CD4-positive, alpha-beta T cell (primary cell): Measurements from ENCODE around the gene SELENON. TPM values are rescaled to one million over a fixed set of nuclear protein-coding genes. Genes with fewer than 3 reads are reported as not detected.

ENCODE experiments used
- ATAC-seq: fragments of 200-7000 bp; cut with Tn5 transposase; one replicate; pipeline ENCODE4 v1.10.0; 2022; ENCODE audit warnings: mild to moderate bottlenecking; ENCODE audit not compliant: poor library complexity
- CTCF ChIA-PET: fragments of 350-600 bp; sonication (Branson Sonifier 250); formaldehyde crosslinking; loops from one replicate; lab custom pipeline; 2021; ENCODE audit warnings: antibody characterized with exemption, inconsistent platforms; lab: Charles Lee
- POLR2A ChIA-PET: fragments of 350-600 bp; sonication (Branson Sonifier 250); formaldehyde crosslinking; loops from one replicate; lab custom pipeline; 2021; ENCODE audit warnings: antibody characterized with exemption, inconsistent platforms; lab: Charles Lee
- DNase-seq, 14 experiments: peaks; one replicate each; pipeline ENCODE4 v3.0.0-alpha.2; 2013 to 2020; ENCODE audit warnings: mixed read lengths in 2 of 14
- H3K27ac ChIP-seq, 2 donors: one replicate each; pipeline versions ENCODE4 v1.5.1 to v1.7.0; 2013; ENCODE audit warnings: low read length in 2 of 2, low read depth in 1 of 2, mild to moderate bottlenecking in 1 of 2
- H3K27me3 ChIP-seq, 2 experiments: 1 replicate in 1 of 2; 2 replicates in 1 of 2; pipeline versions ENCODE4 v1.6.1 to v1.7.0; 2013; ENCODE audit warnings: low read length in 2 of 2, control low read depth in 1 of 2, mild to moderate bottlenecking in 1 of 2, moderate library complexity in 1 of 2; ENCODE audit not compliant: insufficient read depth in 2 of 2, control insufficient read depth in 1 of 2
- H3K36me3 ChIP-seq: one replicate; pipeline ENCODE4 v1.6.1; 2013; ENCODE audit warnings: low read length, control low read depth; ENCODE audit not compliant: insufficient read depth
- H3K4me1 ChIP-seq: one replicate; pipeline ENCODE4 v1.6.1; 2013; ENCODE audit warnings: low read length, control low read depth; ENCODE audit not compliant: insufficient read depth
- H3K4me3 ChIP-seq: one replicate; pipeline ENCODE4 v1.5.1; 2013; ENCODE audit warnings: mild to moderate bottlenecking, low read length, moderate library complexity
- H3K9me3 ChIP-seq, 2 experiments: 1 replicate in 1 of 2; 2 replicates in 1 of 2; pipeline versions ENCODE4 v1.6.1 to v1.7.0; 2013; ENCODE audit warnings: low read length in 2 of 2, mild to moderate bottlenecking in 2 of 2, control low read depth in 1 of 2, moderate library complexity in 1 of 2; ENCODE audit not compliant: control insufficient read depth in 1 of 2, insufficient read depth in 1 of 2
- H3K27ac Mint-ChIP-seq: one replicate; pipeline ENCODE4 v1.8.0; 2020; ENCODE audit warnings: mixed read lengths
- H3K27me3 Mint-ChIP-seq: one replicate; pipeline ENCODE4 v1.8.0; 2021; ENCODE audit warnings: mixed read lengths
- H3K36me3 Mint-ChIP-seq: one replicate; pipeline ENCODE4 v1.8.0; 2021; ENCODE audit warnings: low read depth, mixed read lengths
- H3K4me1 Mint-ChIP-seq: one replicate; pipeline ENCODE4 v1.8.0; 2021; ENCODE audit warnings: low read depth, mixed read lengths
- H3K4me3 Mint-ChIP-seq: one replicate; pipeline ENCODE4 v1.8.0; 2020; ENCODE audit warnings: mild to moderate bottlenecking, mixed read lengths
- H3K9me3 Mint-ChIP-seq: one replicate; pipeline ENCODE4 v1.8.0; 2020; ENCODE audit warnings: mixed read lengths
- CTCF ChIP-seq: fragments of 200-600 bp; IDR thresholded peaks from one replicate; pipeline ENCODE4 v1.8.0; 2022; ENCODE audit warnings: antibody characterized with exemption, mild to moderate bottlenecking
- intact Hi-C, 2 experiments: fragments of 100-400 bp; cut with DNase I in 1 of 2; cut with micrococcal nuclease in 1 of 2; formaldehyde crosslinking; loops; one replicate each; pipeline versions ENCODE4 v1.15.1 to v1.9.0; 2023 to 2025; cut with DNase I, micrococcal nuclease
- total RNA-seq, 174 experiments: library from RNA in 2 of 174; stranded (reverse) in 2 of 174; gene quantifications; one replicate each; pipeline ENCODE4 v1.2.3 and lab custom pipeline; 2021 to 2026

SELENON gene
- total RNA-seq, 2 experiments from 2014 or later: 25.3 to 25.7 TPM

GRCh38 chr1:25807480-25808390 is 7.7 kb downstream of the SELENON start:
- H3K4me1 ChIP-seq: peaks cover 16% of the 10 kb centered on the region
- H3K36me3 ChIP-seq: peaks cover 36% of the 10 kb centered on the region
- Mint-ChIP-seq H3K9me3 (no peaks in the 10 kb centered on the region), H3K36me3 (peaks cover 57% of the 10 kb centered on the region), H3K27ac (no peak overlapping the region), H3K27me3 (no peaks in the 10 kb centered on the region), H3K4me1 (peaks cover 24% of the 10 kb centered on the region), H3K4me3 (no peak overlapping the region)
- DNase-seq (no peak), ATAC-seq (no peak)
- no peaks in the 10 kb centered on the region for H3K9me3 ChIP-seq
- POLR2A ChIA-PET: interaction anchor here (0.8 to 1.4 kb wide), 3 partner anchors 12 to 237 kb away, joined by 3 to 4 read pairs (median 3); partner anchors contain the start of gene MTFR1L
- no peak overlapping the region for H3K4me3 ChIP-seq
- no peaks in the 10 kb centered on the region for H3K27me3 ChIP-seq
- intact Hi-C loops: no loop called here
- CTCF ChIA-PET: no interaction called here
- no peak overlapping the region for H3K27ac ChIP-seq
- no peak for TF ChIP-seq CTCF

GRCh38 chr1:25808481-25809244 is 8.7 kb downstream of the SELENON start:
- CTCF ChIA-PET: interaction anchor here (2.3 kb wide), 1 partner anchor 200 kb away, joined by 11 read pairs; no protein-coding TSS in a partner anchor
- intact Hi-C loops: no loop called here
- Histone ChIP-seq H3K27me3 (no peaks in the 10 kb centered on the region), H3K4me3 (no peak overlapping the region), H3K4me1 (peaks cover 13% of the 10 kb centered on the region), H3K36me3 (peaks cover 36% of the 10 kb centered on the region), H3K9me3 (no peaks in the 10 kb centered on the region), H3K27ac (no peak overlapping the region)
- H3K27ac Mint-ChIP-seq: no peak overlapping the region
- H3K9me3 Mint-ChIP-seq: no peaks in the 10 kb centered on the region
- ATAC-seq (no peak), DNase-seq (no peak)
- peaks cover 18% of the 10 kb centered on the region for H3K4me1 Mint-ChIP-seq
- POLR2A ChIA-PET: interaction anchor here (0.6 to 3.6 kb wide), 4 partner anchors 11 to 243 kb away, joined by 3 to 14 read pairs (median 4); partner anchors contain the start of gene MTFR1L
- no peak overlapping the region for H3K4me3 Mint-ChIP-seq
- H3K36me3 Mint-ChIP-seq: peaks cover 60% of the 10 kb centered on the region
- H3K27me3 Mint-ChIP-seq: no peaks in the 10 kb centered on the region
- TF ChIP-seq CTCF: no peak

GRCh38 chr1:25809283-25809926 is 9.4 kb downstream of the SELENON start:
- ATAC-seq (no peak), DNase-seq (peak in 1 of 14 experiments; percentile 39)
- CTCF ChIA-PET: interaction anchor here (2.3 kb wide), 1 partner anchor 201 kb away, joined by 11 read pairs; no protein-coding TSS in a partner anchor
- peaks cover 60% of the 10 kb centered on the region for H3K36me3 Mint-ChIP-seq
- no peaks in the 10 kb centered on the region for H3K27me3 Mint-ChIP-seq
- intact Hi-C loops: no loop called here
- H3K27ac Mint-ChIP-seq: no peak overlapping the region
- no peaks in the 10 kb centered on the region for H3K9me3 Mint-ChIP-seq
- TF ChIP-seq CTCF: no peak
- no peak overlapping the region for H3K27ac ChIP-seq
- H3K9me3 ChIP-seq: no peaks in the 10 kb centered on the region
- H3K4me1 Mint-ChIP-seq: peaks cover 12% of the 10 kb centered on the region
- no peak overlapping the region for H3K4me3 Mint-ChIP-seq
- POLR2A ChIA-PET: interaction anchor here (1.3 to 3.6 kb wide), 5 partner anchors 10 to 242 kb away, joined by 3 to 16 read pairs (median 8); partner anchors contain the start of gene MTFR1L
- no peak overlapping the region for H3K4me3 ChIP-seq
- H3K4me1 ChIP-seq: peaks cover 13% of the 10 kb centered on the region
- H3K27me3 ChIP-seq: no peaks in the 10 kb centered on the region
- peaks cover 36% of the 10 kb centered on the region for H3K36me3 ChIP-seq
